ENCODE data around the gene COA1. TPM values are rescaled to one million over a fixed set of nuclear protein-coding genes. Genes with fewer than 3 reads are reported as not detected.
"Not testable (repeated sequence)": the region's sequence is repeated elsewhere in the genome, so short reads cannot be mapped to it uniquely, and the experiment has no call there.

The COA1 gene
- total RNA-seq, 4 donors from 2014 or later, result 34.0 to 84.2 (median 54.4) TPM

- no peak overlapping the region for H3K4me3 ChIP-seq
- no peak overlapping the region for H3K27ac ChIP-seq
- H3K27me3 ChIP-seq, result no peaks in the 10 kb centered on the region
- peaks cover 0 to 66% (median 0%) of the 10 kb centered on the region in 3 donors for H3K36me3 ChIP-seq
- no peaks in the 10 kb centered on the region for H3K9me3 ChIP-seq
- no peak for DNase-seq
- H3K4me1 ChIP-seq, result peaks cover 0 to 7% (median 0%) of the 10 kb centered on the region in 4 donors
- TF ChIP-seq POLR2A (IDR thresholded peaks at IDR 0.05), result no peak
- no peak for TF ChIP-seq CTCF (IDR thresholded peaks at IDR 0.05)
Measured at GRCh38 chr7:43628431-43628830, 100.9 kb downstream of the COA1 start.

- not testable (repeated sequence) for H3K9me3 ChIP-seq, H3K4me1 ChIP-seq, DNase-seq, H3K27me3 ChIP-seq, H3K27ac ChIP-seq, H3K4me3 ChIP-seq
- peaks cover 0 to 62% (median 0%) of the 10 kb centered on the region in 3 donors for H3K36me3 ChIP-seq
Measured at GRCh38 chr7:43627798-43628197, 101.5 kb downstream of the COA1 start.

GRCh38 chr7:43626695-43627094, 102.6 kb downstream of the COA1 start:
- Histone ChIP-seq H3K9me3 (no peaks in the 10 kb centered on the region), H3K4me1 (peaks cover 0 to 7% (median 0%) of the 10 kb centered on the region in 4 donors), H3K27me3 (no peaks in the 10 kb centered on the region), H3K4me3 (no peak overlapping the region), H3K36me3 (peaks cover 0 to 54% (median 0%) of the 10 kb centered on the region in 3 donors), H3K27ac (peak overlapping the region in 1 of 4 donors; percentile 61)
- TF ChIP-seq POLR2A (IDR thresholded peaks at IDR 0.05) (no peak), CTCF (IDR thresholded peaks at IDR 0.05) (no peak)
- DNase-seq, result no peak

- no peak for TF ChIP-seq CTCF (IDR thresholded peaks at IDR 0.05)
- TF ChIP-seq POLR2A (IDR thresholded peaks at IDR 0.05), result no peak
Measured at GRCh38 chr7:43625980-43626379, 103.3 kb downstream of the COA1 start.

GRCh38 chr7:43625453-43625852, 103.9 kb downstream of the COA1 start:
- Histone ChIP-seq H3K9me3 (no peaks in the 10 kb centered on the region), H3K4me3 (no peak overlapping the region), H3K4me1 (peaks cover 0 to 7% (median 0%) of the 10 kb centered on the region in 4 donors), H3K27me3 (no peaks in the 10 kb centered on the region), H3K27ac (peak overlapping the region in 3 of 4 donors; percentile 18 to 61 (median 23)), H3K36me3 (peaks cover 0 to 46% (median 0%) of the 10 kb centered on the region in 3 donors)
- peak in 2 of 3 donors; percentile 77 to 80 for DNase-seq
- TF ChIP-seq POLR2A (IDR thresholded peaks at IDR 0.05) (no peak), CTCF (IDR thresholded peaks at IDR 0.05) (no peak)

More at GRCh38 chr7:43625980-43626379, 103.3 kb downstream of the COA1 start:
- H3K4me1 ChIP-seq, result peaks cover 0 to 7% (median 0%) of the 10 kb centered on the region in 4 donors
- no peaks in the 10 kb centered on the region for H3K27me3 ChIP-seq
- H3K36me3 ChIP-seq, result peaks cover 0 to 47% (median 0%) of the 10 kb centered on the region in 3 donors
- H3K4me3 ChIP-seq, result no peak overlapping the region
- no peak for DNase-seq
- no peaks in the 10 kb centered on the region for H3K9me3 ChIP-seq
- peak overlapping the region in 3 of 4 donors; percentile 18 to 61 (median 23) for H3K27ac ChIP-seq

- Histone ChIP-seq H3K4me1 (peaks cover 0 to 4% (median 0%) of the 10 kb centered on the region in 4 donors), H3K27ac (peak overlapping the region in 1 of 4 donors; percentile 61), H3K36me3 (peaks cover 0 to 50% (median 0%) of the 10 kb centered on the region in 3 donors), H3K27me3 (no peaks in the 10 kb centered on the region), H3K4me3 (no peak overlapping the region), H3K9me3 (no peaks in the 10 kb centered on the region)
- no peak for DNase-seq
- TF ChIP-seq POLR2A (IDR thresholded peaks at IDR 0.05), result no peak
- TF ChIP-seq CTCF (IDR thresholded peaks at IDR 0.05), result no peak
Measured at GRCh38 chr7:43624156-43624555, 105.2 kb downstream of the COA1 start.

Measured in Peyer's patch (tissue), 4 donors.